Effector memory CD4-positive, alpha-beta T cell (primary cell): ENCODE data around the gene CTPS2.
"Not testable (repeated sequence)": the region's sequence is repeated elsewhere in the genome, so short reads cannot be mapped to it uniquely, and the experiment has no call there.

Source experiments
- DNase-seq, 3 donors: peaks; one replicate each; pipeline ENCODE4 v3.0.0-alpha.2; 2020
- H3K27ac ChIP-seq: 2 replicates; pipeline ENCODE4 v1.7.0; 2013; ENCODE audit warnings: mild to moderate bottlenecking, low read length, moderate library complexity; ENCODE audit not compliant: insufficient read depth, poor library complexity, severe bottlenecking
- H3K27me3 ChIP-seq: replicated peaks from 2 replicates; pipeline ENCODE4 v1.7.0; 2013; ENCODE audit warnings: mild to moderate bottlenecking, low read length; ENCODE audit not compliant: insufficient read depth, control insufficient read depth, poor library complexity, severe bottlenecking
- H3K36me3 ChIP-seq: 2 replicates; pipeline ENCODE4 v1.7.0; 2013; ENCODE audit warnings: mild to moderate bottlenecking, low read length, moderate library complexity; ENCODE audit not compliant: control insufficient read depth, insufficient read depth
- H3K4me1 ChIP-seq: 2 replicates; pipeline ENCODE4 v1.7.0; 2013; ENCODE audit warnings: low read length, mild to moderate bottlenecking; ENCODE audit not compliant: control insufficient read depth, insufficient read depth, poor library complexity, severe bottlenecking
- H3K4me3 ChIP-seq: 2 replicates; pipeline ENCODE4 v1.7.0; 2013; ENCODE audit warnings: low read length, low read depth, mild to moderate bottlenecking; ENCODE audit not compliant: insufficient read depth, poor library complexity, severe bottlenecking
- H3K9me3 ChIP-seq: 2 replicates; pipeline ENCODE4 v1.7.0; 2013; ENCODE audit warnings: mild to moderate bottlenecking, low read length, moderate library complexity; ENCODE audit not compliant: control insufficient read depth

The CTPS2 gene

GRCh38 chrX:16737024-16737423 is 24.6 kb upstream of the CTPS2 start:
- Histone ChIP-seq H3K9me3 (no peaks in the 10 kb centered on the region), H3K4me1 (no peaks in the 10 kb centered on the region), H3K4me3 (no peak overlapping the region), H3K27ac (no peak overlapping the region), H3K36me3 (peaks cover 34% of the 10 kb centered on the region), H3K27me3 (no peaks in the 10 kb centered on the region)
- no peak for DNase-seq

- Histone ChIP-seq H3K27me3 (no peaks in the 10 kb centered on the region), H3K4me3 (no peak overlapping the region)
- DNase-seq, result no peak
These were observed 20.5 kb upstream of the CTPS2 start for GRCh38 chrX:16733013-16733412.

GRCh38 chrX:16730450-16730849 is 18.0 kb upstream of the CTPS2 start:
- Histone ChIP-seq H3K36me3 (no peaks in the 10 kb centered on the region), H3K4me1 (no peaks in the 10 kb centered on the region), H3K9me3 (no peaks in the 10 kb centered on the region), H3K27ac (no peak overlapping the region), H3K4me3 (no peak overlapping the region), H3K27me3 (no peaks in the 10 kb centered on the region)
- no peak for DNase-seq

More at GRCh38 chrX:16733013-16733412, 20.5 kb upstream of the CTPS2 start:
- H3K4me1 ChIP-seq, result no peaks in the 10 kb centered on the region
- H3K9me3 ChIP-seq, result no peaks in the 10 kb centered on the region
- H3K27ac ChIP-seq, result no peak overlapping the region
- H3K36me3 ChIP-seq, result peaks cover 14% of the 10 kb centered on the region

- no peak overlapping the region for H3K4me3 ChIP-seq
- H3K4me1 ChIP-seq, result no peaks in the 10 kb centered on the region
- no peak overlapping the region for H3K27ac ChIP-seq
- DNase-seq, result no peak
- H3K27me3 ChIP-seq, result no peaks in the 10 kb centered on the region
- H3K9me3 ChIP-seq, result no peaks in the 10 kb centered on the region
- H3K36me3 ChIP-seq, result no peaks in the 10 kb centered on the region
These were observed 15.2 kb upstream of the CTPS2 start for GRCh38 chrX:16727637-16728036.

- not testable (repeated sequence) for H3K4me1 ChIP-seq, H3K27me3 ChIP-seq, H3K36me3 ChIP-seq, H3K27ac ChIP-seq, H3K9me3 ChIP-seq, DNase-seq, H3K4me3 ChIP-seq
These were observed 14.0 kb upstream of the CTPS2 start for GRCh38 chrX:16726347-16726988.

GRCh38 chrX:16725072-16725471 is 12.6 kb upstream of the CTPS2 start:
- no peak for DNase-seq
- H3K27ac ChIP-seq, result no peak overlapping the region
- H3K36me3 ChIP-seq, result no peaks in the 10 kb centered on the region
- no peak overlapping the region for H3K4me3 ChIP-seq
- no peaks in the 10 kb centered on the region for H3K4me1 ChIP-seq
- H3K9me3 ChIP-seq, result no peaks in the 10 kb centered on the region
- no peaks in the 10 kb centered on the region for H3K27me3 ChIP-seq

- no peak overlapping the region for H3K27ac ChIP-seq
- no peaks in the 10 kb centered on the region for H3K27me3 ChIP-seq
- H3K4me3 ChIP-seq, result no peak overlapping the region
- H3K9me3 ChIP-seq, result no peaks in the 10 kb centered on the region
- DNase-seq, result no peak
- no peaks in the 10 kb centered on the region for H3K4me1 ChIP-seq
- no peaks in the 10 kb centered on the region for H3K36me3 ChIP-seq
These were observed 10.0 kb upstream of the CTPS2 start for GRCh38 chrX:16722481-16722880.

GRCh38 chrX:16719334-16720084 is 7.0 kb upstream of the CTPS2 start, which contains the start of gene SYAP1:
Gene SYAP1, plus strand, starts transcription at chrX:16719612. Its CDS starts 113 bp downstream, at chrX:16719725.
- H3K27ac ChIP-seq, result peak within 1 kb of the TSS; percentile 91
- no peaks in the 10 kb centered on the region for H3K36me3 ChIP-seq
- DNase-seq, result peak; percentile 88 to 95 (median 89)
- H3K27me3 ChIP-seq, result no peaks in the 10 kb centered on the region
- H3K4me1 ChIP-seq, result no peaks in the 10 kb centered on the region
- no peaks in the 10 kb centered on the region for H3K9me3 ChIP-seq
- peak within 1 kb of the TSS; percentile 64 for H3K4me3 ChIP-seq

GRCh38 chrX:16718824-16719333 is 6.4 kb upstream of the CTPS2 start:
- Histone ChIP-seq H3K4me3 (peak overlapping the region; percentile 64), H3K27me3 (no peaks in the 10 kb centered on the region), H3K4me1 (no peaks in the 10 kb centered on the region), H3K9me3 (no peaks in the 10 kb centered on the region), H3K27ac (peak overlapping the region; percentile 91), H3K36me3 (no peaks in the 10 kb centered on the region)
- DNase-seq, result no peak

- H3K9me3 ChIP-seq, H3K27ac ChIP-seq, H3K36me3 ChIP-seq, H3K27me3 ChIP-seq, H3K4me1 ChIP-seq, DNase-seq, H3K4me3 ChIP-seq: not testable (repeated sequence)
These were observed 4.0 kb upstream of the CTPS2 start for GRCh38 chrX:16716451-16716850.
